Stimulated activated memory B cell treated with anti-CD40 and anti-IgM and Interleukin-4, amounts not matched to agents 10 μg/mL and 1 μg/mL and 100 μg/mL, for 72 hours (primary cell): ENCODE measurements around the gene RSU1.

Experiments used
- ATAC-seq: fragments of 150-1000 bp; cut with Tn5 transposase; 2 replicates; pipeline ENCODE4 v1.10.0; 2021
- H3K27ac Mint-ChIP-seq: one replicate; pipeline ENCODE4 v1.8.0; 2022; ENCODE audit warnings: mild to moderate bottlenecking, mixed read lengths
- H3K27me3 Mint-ChIP-seq: one replicate; pipeline ENCODE4 v1.8.0; 2022; ENCODE audit warnings: mixed read lengths
- H3K36me3 Mint-ChIP-seq: one replicate; pipeline ENCODE4 v1.8.0; 2022; ENCODE audit warnings: mixed read lengths
- H3K4me1 Mint-ChIP-seq: one replicate; pipeline ENCODE4 v1.8.0; 2022; ENCODE audit warnings: mixed read lengths
- H3K4me3 Mint-ChIP-seq: one replicate; pipeline ENCODE4 v1.8.0; 2022; ENCODE audit warnings: mild to moderate bottlenecking, moderate library complexity, mixed read lengths
- H3K9me3 Mint-ChIP-seq: one replicate; pipeline ENCODE4 v1.8.0; 2022; ENCODE audit warnings: mixed read lengths

The RSU1 gene

DNA sequence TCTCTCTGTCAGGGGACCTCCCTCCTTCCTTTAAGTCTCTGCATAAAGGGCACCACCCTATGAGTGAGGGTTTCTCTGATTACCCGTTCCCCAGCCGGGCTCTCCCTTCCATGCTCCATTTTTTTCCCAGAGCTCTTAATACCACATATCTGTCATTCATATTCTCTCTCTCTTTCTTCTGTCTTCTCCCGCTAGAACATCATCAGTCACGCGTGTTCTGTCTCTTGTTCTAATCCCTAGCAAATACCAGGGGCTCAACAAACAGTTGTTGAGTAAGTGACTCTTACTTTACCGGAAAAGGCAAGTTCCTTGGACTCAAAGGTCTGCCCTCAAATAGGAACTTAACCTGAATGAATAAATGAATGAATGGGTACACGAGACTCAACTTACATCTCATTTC lies 68.5 kb downstream of the RSU1 start:
- H3K27me3 Mint-ChIP-seq = no peaks in the 10 kb centered on the region
- peaks cover 47% of the 10 kb centered on the region for H3K36me3 Mint-ChIP-seq
- no peak for ATAC-seq
- no peaks in the 10 kb centered on the region for H3K4me1 Mint-ChIP-seq
- H3K9me3 Mint-ChIP-seq = no peaks in the 10 kb centered on the region
- no peak overlapping the region for H3K4me3 Mint-ChIP-seq
- no peak overlapping the region for H3K27ac Mint-ChIP-seq

DNA sequence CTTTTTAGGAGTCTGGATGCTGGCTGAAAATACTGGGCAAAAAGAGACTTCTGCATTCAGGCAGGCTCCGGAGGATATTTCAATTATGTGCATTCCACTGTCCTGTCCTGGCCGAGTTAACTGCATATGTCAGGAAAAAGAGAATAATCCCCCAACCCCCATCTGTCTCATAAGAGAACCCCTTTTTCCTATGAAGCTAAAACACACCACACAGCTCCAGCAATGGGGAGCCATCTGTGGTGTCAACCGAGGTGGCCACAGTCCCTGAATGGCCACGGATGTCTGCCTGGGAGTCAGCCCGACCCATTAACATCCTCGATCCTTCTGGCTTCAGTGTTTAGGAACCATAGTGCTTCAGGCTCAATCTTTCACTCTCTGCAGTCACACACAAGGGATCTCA lies 70.4 kb downstream of the RSU1 start:
- H3K36me3 Mint-ChIP-seq = peaks cover 42% of the 10 kb centered on the region
- no peak overlapping the region for H3K27ac Mint-ChIP-seq
- ATAC-seq = no peak
- no peak overlapping the region for H3K4me3 Mint-ChIP-seq
- H3K4me1 Mint-ChIP-seq = no peaks in the 10 kb centered on the region
- H3K27me3 Mint-ChIP-seq = no peaks in the 10 kb centered on the region
- H3K9me3 Mint-ChIP-seq = no peaks in the 10 kb centered on the region

DNA sequence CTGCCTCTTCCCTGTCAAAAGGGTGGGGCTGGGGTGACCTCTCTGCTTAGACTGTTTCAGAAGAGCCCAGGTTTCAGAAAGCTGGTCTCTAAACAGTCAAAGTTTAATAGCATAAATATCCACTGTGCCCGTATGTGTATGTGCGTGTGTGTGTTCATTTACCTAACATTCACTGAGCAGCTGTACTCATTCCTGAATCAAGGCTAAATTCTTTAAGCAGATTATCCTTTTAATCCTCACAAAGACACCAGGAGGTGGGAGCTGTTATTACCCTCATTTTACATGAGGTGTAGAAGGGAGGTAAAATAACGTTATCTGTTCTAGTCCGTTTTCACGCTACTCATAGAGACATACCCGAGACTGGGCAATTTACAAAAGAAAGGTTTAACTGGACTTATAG lies 72.2 kb downstream of the RSU1 start:
- Mint-ChIP-seq H3K4me3 (no peak overlapping the region), H3K36me3 (peaks cover 48% of the 10 kb centered on the region), H3K9me3 (no peaks in the 10 kb centered on the region), H3K27ac (no peak overlapping the region), H3K4me1 (no peaks in the 10 kb centered on the region), H3K27me3 (no peaks in the 10 kb centered on the region)
- ATAC-seq = no peak

DNA sequence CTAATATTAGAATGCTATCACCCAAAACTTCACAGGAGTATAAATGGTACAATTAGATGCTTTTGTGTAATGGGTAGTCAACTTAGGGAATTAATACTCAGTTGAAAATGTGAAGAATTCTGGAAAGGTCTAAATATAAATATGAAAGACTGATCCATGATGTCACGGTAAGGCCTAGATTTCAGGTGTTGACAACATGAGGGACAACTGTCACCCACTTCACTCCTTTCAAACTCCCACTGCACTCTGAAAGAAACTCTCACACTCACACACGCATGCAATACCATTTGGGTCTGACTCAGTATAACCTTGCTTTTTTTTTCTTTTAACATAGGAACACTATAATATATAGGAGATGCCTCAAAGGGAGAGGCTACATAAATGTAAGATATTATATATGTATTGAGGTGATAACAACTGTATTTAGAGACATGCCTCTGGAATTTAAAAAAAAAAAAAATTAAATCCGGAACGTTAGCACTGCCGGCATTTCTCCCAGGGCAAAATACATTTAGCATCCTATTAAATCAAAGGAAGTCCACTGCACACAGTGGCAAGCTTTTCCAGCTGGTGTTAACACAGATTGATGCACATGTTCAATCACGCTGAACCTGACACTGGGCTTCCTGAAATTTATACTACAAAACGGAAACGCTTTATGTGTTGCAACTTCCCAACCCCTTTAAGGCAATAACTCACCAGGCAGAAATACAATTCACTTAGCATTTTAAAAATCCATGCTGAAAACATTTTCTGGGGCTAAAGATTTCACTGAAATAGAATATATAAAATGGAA lies 74.9 kb downstream of the RSU1 start:
- Mint-ChIP-seq H3K4me3 (no peak overlapping the region), H3K36me3 (peaks cover 57% of the 10 kb centered on the region), H3K4me1 (no peaks in the 10 kb centered on the region), H3K27me3 (no peaks in the 10 kb centered on the region), H3K9me3 (peaks cover 1% of the 10 kb centered on the region), H3K27ac (no peak overlapping the region)
- no peak for ATAC-seq

DNA sequence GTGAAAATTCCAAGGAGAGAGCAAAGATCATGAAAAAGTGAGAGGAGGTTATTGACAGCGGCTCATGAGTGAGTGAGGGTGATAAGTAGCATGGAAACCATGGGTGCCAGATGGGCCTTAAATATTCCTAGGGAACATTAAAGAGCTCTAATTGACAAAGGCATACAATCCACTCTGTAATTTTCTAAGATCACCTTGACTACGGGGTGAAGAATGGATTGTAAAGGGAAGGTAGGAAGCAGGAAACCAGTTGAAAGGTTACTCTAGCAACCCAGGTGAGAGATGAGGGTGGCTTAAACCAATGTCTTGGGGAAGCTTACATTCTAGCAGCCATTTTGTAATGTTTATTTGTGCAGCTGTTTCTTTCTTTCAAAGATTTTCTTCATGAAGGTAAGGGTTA lies 75.7 kb downstream of the RSU1 start:
- Mint-ChIP-seq H3K27ac (no peak overlapping the region), H3K4me1 (no peaks in the 10 kb centered on the region), H3K36me3 (peaks cover 58% of the 10 kb centered on the region), H3K4me3 (no peak overlapping the region), H3K9me3 (peaks cover 8% of the 10 kb centered on the region), H3K27me3 (no peaks in the 10 kb centered on the region)
- no peak for ATAC-seq

DNA sequence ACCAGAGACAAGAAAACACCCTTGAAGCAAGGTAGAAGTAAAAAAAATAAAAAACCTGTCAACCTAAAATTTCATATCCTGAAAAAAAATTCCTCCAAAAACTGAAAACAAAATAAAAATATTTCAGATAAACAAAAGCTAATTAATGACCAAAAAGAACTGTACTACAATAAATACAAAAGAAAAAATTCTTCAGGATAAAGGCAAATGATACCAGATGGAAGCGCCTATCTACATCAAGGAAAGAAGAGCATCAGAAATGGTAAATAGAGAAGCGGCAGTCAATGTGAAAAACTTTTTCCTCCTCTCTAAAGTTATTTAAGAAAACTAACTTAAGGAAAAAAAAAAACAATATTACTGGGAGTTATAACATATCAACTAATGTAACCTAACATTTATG lies 79.8 kb downstream of the RSU1 start:
- Mint-ChIP-seq H3K4me3 (no peak overlapping the region), H3K27me3 (no peaks in the 10 kb centered on the region), H3K4me1 (no peaks in the 10 kb centered on the region), H3K36me3 (peaks cover 88% of the 10 kb centered on the region), H3K9me3 (peaks cover 17% of the 10 kb centered on the region), H3K27ac (no peak overlapping the region)
- ATAC-seq = no peak

DNA sequence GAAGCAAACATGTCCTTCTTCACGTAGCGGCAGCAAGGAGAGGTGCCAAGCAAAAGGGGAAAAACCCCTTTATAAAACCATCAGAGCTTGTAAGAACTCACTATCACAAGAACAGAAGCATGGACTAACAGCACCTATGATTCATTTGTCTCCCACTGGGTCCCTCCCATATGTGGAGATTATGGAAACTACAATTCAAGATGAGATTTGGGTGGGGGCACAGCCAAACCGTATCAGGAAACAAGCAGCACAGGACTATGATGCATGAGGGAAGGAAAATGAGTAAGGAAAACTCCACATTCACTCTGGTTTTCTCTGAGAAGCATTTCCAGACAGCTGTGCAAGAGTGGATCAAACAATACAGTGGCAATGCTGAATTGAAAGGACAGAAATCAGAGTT lies 81.6 kb downstream of the RSU1 start:
- H3K27ac Mint-ChIP-seq = no peak overlapping the region
- peaks cover 17% of the 10 kb centered on the region for H3K9me3 Mint-ChIP-seq
- no peak for ATAC-seq
- H3K27me3 Mint-ChIP-seq = no peaks in the 10 kb centered on the region
- no peak overlapping the region for H3K4me3 Mint-ChIP-seq
- no peaks in the 10 kb centered on the region for H3K4me1 Mint-ChIP-seq
- peaks cover 83% of the 10 kb centered on the region for H3K36me3 Mint-ChIP-seq

DNA sequence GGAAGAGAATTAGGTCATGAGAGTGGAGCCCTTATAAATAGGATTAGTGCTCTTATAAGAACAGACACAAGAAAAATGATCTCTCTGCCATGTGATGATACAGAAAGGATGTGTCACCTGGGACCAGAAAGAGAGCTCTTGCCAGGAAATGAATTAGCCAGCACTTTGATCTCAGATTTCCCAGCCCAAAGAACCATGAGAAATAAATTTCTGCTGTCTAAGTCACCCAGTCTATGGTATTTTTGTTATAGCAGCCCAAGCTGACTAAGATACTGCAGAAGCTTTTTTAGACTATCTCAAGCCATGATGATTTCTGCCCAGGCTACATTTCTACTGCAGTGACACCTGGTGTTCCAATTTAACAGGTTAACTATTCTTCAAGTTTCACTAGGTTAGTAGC lies 84.8 kb downstream of the RSU1 start:
- Mint-ChIP-seq H3K27ac (no peak overlapping the region), H3K36me3 (peaks cover 82% of the 10 kb centered on the region), H3K4me3 (no peak overlapping the region), H3K27me3 (no peaks in the 10 kb centered on the region), H3K9me3 (peaks cover 22% of the 10 kb centered on the region), H3K4me1 (peaks cover 12% of the 10 kb centered on the region)
- no peak for ATAC-seq

DNA sequence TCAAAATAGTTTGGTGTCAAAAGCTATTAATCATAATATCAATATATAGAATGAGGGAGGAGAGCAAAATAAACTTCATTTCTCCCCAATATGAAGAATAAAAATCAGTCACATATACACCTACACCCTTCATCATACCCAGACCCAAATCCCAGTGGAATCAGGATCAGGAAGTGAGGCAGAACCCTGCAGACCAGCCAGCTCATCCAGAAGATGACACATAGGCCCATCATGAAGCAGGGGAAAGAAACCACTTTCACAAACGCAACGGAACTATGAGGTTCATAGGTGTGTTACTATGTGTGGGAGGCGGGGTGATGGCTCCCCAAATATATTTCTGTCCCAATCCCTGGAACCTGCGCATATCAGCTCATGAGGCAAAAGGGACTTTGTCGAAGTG lies 89.0 kb downstream of the RSU1 start:
- ATAC-seq = no peak
- Mint-ChIP-seq H3K4me3 (no peak overlapping the region), H3K36me3 (peaks cover 68% of the 10 kb centered on the region), H3K4me1 (peaks cover 12% of the 10 kb centered on the region), H3K9me3 (peaks cover 8% of the 10 kb centered on the region), H3K27me3 (no peaks in the 10 kb centered on the region), H3K27ac (no peak overlapping the region)

DNA sequence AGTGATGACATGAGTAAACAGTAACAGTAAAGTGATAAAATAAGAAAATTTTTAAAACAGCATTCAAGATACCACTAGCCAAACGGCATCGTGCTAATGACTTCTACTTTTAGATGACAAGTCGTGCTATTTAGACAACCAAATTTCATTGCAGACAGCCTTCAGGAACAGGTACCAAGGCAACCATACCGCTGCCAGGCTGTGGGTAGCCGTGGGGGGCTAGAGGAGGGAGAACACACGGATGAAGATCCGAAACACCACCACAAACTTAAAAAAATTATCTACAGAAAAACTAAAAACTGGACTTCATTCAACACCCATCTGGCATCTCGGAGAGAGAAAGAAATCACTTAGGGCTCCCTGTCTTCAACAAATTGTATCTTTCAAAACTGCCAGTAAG lies 89.6 kb downstream of the RSU1 start:
- peaks cover 12% of the 10 kb centered on the region for H3K4me1 Mint-ChIP-seq
- H3K36me3 Mint-ChIP-seq = peaks cover 68% of the 10 kb centered on the region
- H3K9me3 Mint-ChIP-seq = peaks cover 8% of the 10 kb centered on the region
- no peaks in the 10 kb centered on the region for H3K27me3 Mint-ChIP-seq
- no peak overlapping the region for H3K4me3 Mint-ChIP-seq
- H3K27ac Mint-ChIP-seq = no peak overlapping the region
- ATAC-seq = no peak

DNA sequence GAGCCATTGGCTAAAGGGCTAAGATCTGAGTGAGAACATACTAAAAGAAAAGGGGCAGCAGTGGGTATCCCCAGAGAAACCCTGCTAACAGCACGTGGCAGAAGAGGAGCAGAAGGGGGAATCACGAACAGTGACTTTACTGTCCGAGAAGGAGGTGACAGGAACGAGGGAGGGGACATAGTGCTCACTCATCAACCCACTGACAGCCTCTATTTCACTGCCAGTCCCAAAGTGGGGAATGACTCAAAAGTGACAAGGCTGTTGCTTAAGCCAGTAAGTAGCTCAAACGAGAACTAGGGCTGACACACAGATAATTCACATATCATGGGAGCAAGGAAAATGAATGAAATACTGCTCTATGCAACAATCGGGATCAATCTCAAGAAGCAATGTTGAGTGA lies 92.7 kb downstream of the RSU1 start:
- Mint-ChIP-seq H3K4me3 (no peak overlapping the region), H3K9me3 (peaks cover 8% of the 10 kb centered on the region), H3K27me3 (no peaks in the 10 kb centered on the region), H3K27ac (no peak overlapping the region), H3K36me3 (peaks cover 70% of the 10 kb centered on the region), H3K4me1 (peaks cover 5% of the 10 kb centered on the region)
- ATAC-seq = no peak

DNA sequence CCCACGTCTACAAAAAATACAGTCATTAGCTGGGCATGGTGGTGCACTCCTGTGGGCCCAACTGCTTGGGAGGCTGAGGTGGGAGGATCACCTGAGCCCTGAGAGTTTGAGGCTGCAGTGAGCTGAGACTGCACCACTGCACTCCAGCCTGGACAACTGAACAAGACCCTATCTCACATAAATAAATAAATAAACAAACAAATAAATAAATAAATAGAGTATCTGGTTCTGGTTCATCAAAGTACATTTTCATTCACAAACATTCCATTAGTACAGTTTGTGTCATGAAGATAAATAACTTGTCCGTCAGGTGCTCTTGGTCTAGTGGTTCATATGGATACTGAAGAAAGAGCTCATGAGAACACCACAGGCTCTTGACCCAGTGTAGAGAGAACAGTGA lies 96.4 kb downstream of the RSU1 start:
- ATAC-seq = no peak
- H3K36me3 Mint-ChIP-seq = peaks cover 47% of the 10 kb centered on the region
- no peak overlapping the region for H3K27ac Mint-ChIP-seq
- H3K4me1 Mint-ChIP-seq = no peaks in the 10 kb centered on the region
- no peak overlapping the region for H3K4me3 Mint-ChIP-seq
- peaks cover 5% of the 10 kb centered on the region for H3K9me3 Mint-ChIP-seq
- no peaks in the 10 kb centered on the region for H3K27me3 Mint-ChIP-seq

DNA sequence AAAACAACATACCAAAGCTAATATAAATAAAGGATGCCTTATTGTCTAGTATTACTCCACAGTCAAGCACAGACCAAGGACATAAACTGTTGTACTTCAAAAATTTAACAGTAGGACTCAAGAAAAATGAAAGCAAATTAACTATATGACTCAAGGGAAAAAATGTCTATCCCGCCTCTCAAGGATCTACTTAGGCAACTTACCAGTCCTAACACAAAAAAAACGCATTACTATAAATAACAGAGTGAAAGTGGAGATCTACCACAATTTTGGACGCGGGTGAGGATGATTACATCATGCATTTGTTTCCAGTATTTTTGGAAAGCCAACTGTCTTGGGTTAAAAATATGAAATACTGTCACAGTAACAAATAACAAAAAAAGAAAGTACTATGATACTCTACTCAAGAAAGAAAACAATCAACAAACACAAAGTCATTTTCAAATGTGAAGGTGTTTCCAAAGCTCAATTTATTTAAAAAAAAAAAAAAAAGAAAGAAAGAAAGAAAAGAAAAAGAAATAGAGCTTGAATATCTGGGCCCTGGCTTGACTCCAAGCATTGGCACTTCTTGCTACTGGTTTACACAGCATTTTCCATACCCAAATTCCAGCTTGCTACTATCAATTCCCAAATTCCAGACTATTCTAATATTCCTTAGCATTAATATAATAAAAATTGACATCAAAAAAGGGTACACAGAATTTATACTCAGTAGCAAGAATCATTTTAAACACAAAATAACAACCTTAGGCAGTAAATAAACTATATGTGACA lies 99.4 kb downstream of the RSU1 start:
- Mint-ChIP-seq H3K36me3 (peaks cover 66% of the 10 kb centered on the region), H3K27ac (no peak overlapping the region), H3K9me3 (peaks cover 16% of the 10 kb centered on the region), H3K27me3 (no peaks in the 10 kb centered on the region), H3K4me3 (no peak overlapping the region), H3K4me1 (no peaks in the 10 kb centered on the region)
- no peak for ATAC-seq

DNA sequence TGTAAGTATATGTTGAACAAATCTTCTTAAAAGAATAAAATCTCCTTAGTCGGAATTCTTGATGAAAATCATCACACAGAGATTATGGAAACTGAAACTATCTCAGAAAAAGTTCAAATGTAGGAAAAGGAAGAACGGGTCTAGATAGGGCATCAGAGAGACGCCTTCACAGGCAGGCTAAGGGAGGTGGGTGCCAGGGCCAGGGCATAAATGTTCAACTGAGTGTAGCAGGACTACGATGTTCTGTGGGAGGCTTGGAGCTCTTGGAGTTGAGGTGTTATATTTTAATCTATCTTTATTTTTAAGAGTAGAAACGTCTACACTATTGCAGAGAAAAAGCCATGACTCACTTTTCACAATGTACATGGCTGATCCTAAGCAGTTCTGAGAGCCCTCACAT lies 101.2 kb downstream of the RSU1 start:
- Mint-ChIP-seq H3K9me3 (peaks cover 24% of the 10 kb centered on the region), H3K27me3 (no peaks in the 10 kb centered on the region), H3K27ac (no peak overlapping the region), H3K36me3 (peaks cover 66% of the 10 kb centered on the region), H3K4me3 (no peak overlapping the region), H3K4me1 (no peaks in the 10 kb centered on the region)
- no peak for ATAC-seq

DNA sequence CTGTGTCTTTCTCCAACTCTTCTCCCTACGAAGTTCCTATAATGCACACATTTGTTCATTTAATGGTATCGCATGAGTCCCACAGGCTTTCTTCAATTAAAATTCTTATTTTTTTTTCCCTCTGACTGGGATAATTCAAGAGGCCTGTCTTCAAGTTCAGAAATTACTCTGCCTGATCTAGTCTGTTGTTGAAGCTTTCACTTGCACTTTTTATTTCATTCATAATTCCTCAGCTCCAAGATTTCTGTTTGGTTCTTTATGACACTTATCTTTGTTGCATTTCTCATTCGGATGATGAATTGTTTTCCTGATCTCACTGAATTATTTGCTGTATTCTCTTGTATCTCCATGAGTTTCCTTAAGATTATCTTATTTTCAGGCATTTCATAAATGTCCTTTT lies 103.9 kb downstream of the RSU1 start:
- H3K4me1 Mint-ChIP-seq = no peaks in the 10 kb centered on the region
- H3K4me3 Mint-ChIP-seq = no peak overlapping the region
- H3K27me3 Mint-ChIP-seq = no peaks in the 10 kb centered on the region
- H3K36me3 Mint-ChIP-seq = peaks cover 54% of the 10 kb centered on the region
- H3K27ac Mint-ChIP-seq = no peak overlapping the region
- H3K9me3 Mint-ChIP-seq = peaks cover 27% of the 10 kb centered on the region
- no peak for ATAC-seq

DNA sequence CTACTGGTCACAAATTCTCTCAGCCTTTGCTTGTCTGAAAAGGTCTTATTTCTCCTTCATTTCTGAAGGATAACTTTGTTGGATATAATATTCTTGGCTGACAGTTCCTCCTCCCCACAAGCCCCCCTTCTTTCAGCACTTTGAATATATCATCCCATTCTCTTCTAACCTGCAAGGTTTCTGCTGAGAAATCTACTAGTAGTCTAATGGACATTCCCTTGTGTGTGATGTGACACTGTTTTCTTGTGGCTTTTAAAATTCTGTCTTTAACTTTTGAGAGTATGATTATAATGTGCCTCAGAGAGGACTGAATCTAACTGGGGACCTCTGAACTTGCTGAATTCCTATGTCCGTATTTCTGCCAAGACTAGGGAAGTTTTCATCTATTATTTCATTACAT lies 104.3 kb downstream of the RSU1 start:
- no peak overlapping the region for H3K4me3 Mint-ChIP-seq

More for the DNA sequence above, 104.3 kb downstream of the RSU1 start:
- Mint-ChIP-seq H3K36me3 (peaks cover 55% of the 10 kb centered on the region), H3K4me1 (no peaks in the 10 kb centered on the region), H3K27me3 (no peaks in the 10 kb centered on the region), H3K9me3 (peaks cover 27% of the 10 kb centered on the region), H3K27ac (no peak overlapping the region)
- no peak for ATAC-seq
